Psoas muscle (tissue), 8 donors: ENCODE results near the gene NUP85. TPM values are rescaled to one million over a fixed set of nuclear protein-coding genes. Genes with fewer than 3 reads are reported as not detected.
A peak's percentile ranks its signal among the peaks of the same experiment; 100 is the strongest.

Experiments
- ATAC-seq, 4 donors: fragments of 200-7000 bp; cut with Tn5 transposase; one replicate each; pipeline ENCODE4 v1.9.1; 2020; ENCODE audit warnings: moderate library complexity in 3 of 4, mild to moderate bottlenecking in 2 of 4
- DNase-seq, 2 donors: peaks; one replicate each; pipeline ENCODE4 v3.0.0-alpha.2; 2020
- H3K27ac ChIP-seq: fragments of 200-600 bp; one replicate; pipeline ENCODE4 v1.8.0; 2022
- H3K27me3 ChIP-seq, 3 donors: fragments of 200-600 bp in 1 of 3; one replicate each; pipeline versions ENCODE4 v1.6.1 to v1.8.0; 2013 to 2022; ENCODE audit warnings: low read length in 2 of 3, mild to moderate bottlenecking in 2 of 3, moderate library complexity in 1 of 3; ENCODE audit not compliant: insufficient read depth in 3 of 3
- H3K36me3 ChIP-seq, 2 donors: fragments of 200-600 bp in 1 of 2; one replicate each; pipeline versions ENCODE4 v1.6.1 to v1.8.0; 2013 to 2022; ENCODE audit warnings: low read depth in 1 of 2, mild to moderate bottlenecking in 1 of 2, moderate library complexity in 1 of 2; ENCODE audit not compliant: insufficient read depth in 1 of 2
- H3K4me1 ChIP-seq: fragments of 200-600 bp; one replicate; pipeline ENCODE4 v1.8.0; 2022
- H3K4me3 ChIP-seq: fragments of 200-600 bp; one replicate; pipeline ENCODE4 v1.8.0; 2022; ENCODE audit warnings: mild to moderate bottlenecking
- H3K9me3 ChIP-seq: fragments of 200-600 bp; one replicate; pipeline ENCODE4 v1.8.0; 2022
- CTCF ChIP-seq: fragments of 200-600 bp; IDR thresholded peaks from one replicate; pipeline ENCODE4 v1.8.0; 2022; ENCODE audit warnings: antibody characterized with exemption
- WGBS, 3 donors: extraction: QIAGEN DNeasy Blood & Tissue Kit; methylation state at CpG; one replicate each; pipeline versions ENCODE4 v1.1.6 to v1.1.7; 2013; 5-methylcytosine and 5-hydroxymethylcytosine counted together
- intact Hi-C, 2 donors: fragments of 100-400 bp; cut with DNase I; formaldehyde crosslinking; loops; one replicate each; pipeline versions ENCODE4 v1.11.0 to v1.14.2; 2022
- polyA plus RNA-seq, 3 donors: library from polyadenylated mRNA; stranded (reverse); fragments of 200-250 nt; gene quantifications; one replicate each; pipeline ENCODE4 v1.2.3, GENCODE V29; 2013
- total RNA-seq, 4 donors: library from RNA; stranded (reverse); fragmentation: NEBNext Ultra II Directional in 2 of 4; extraction: Animal tissue kit (Norgen Biotek cat#: 25700) in 2 of 4; gene quantifications; one replicate each; pipeline versions ENCODE4 v1.2.1 to v1.2.4, GENCODE V29; 2021 to 2023
- donor health status: healthy with polysubstance abuse.
- donor health status: DM: no; HTN: no; CAD: no; lungs with moderate emphysema.
- donor health status: Bipolar disorder and iron deficiency.
- donor health status: healthy.
- donor health status: DM: yes; HTN: yes; CAD: no.
- donor health status: DM: no; HTN: no; CAD: no.
- donor health status: DM: no; HTN: no; CAD: no.
- donor health status: DM: yes; HTN: yes; CAD: no.

The NUP85 gene
- total and polyA plus RNA-seq, 7 donors, result 15.1 to 32.9 (median 21.3) TPM

- WGBS, 3 donors, result 88 to 92% (median 90%) methylated on average over 18 of the region's 18 CpGs
- H3K4me3 ChIP-seq, result no peak overlapping the region
- no peaks in the 10 kb centered on the region for H3K27me3 ChIP-seq
- H3K9me3 ChIP-seq, result no peaks in the 10 kb centered on the region
- H3K4me1 ChIP-seq, result no peaks in the 10 kb centered on the region
- TF ChIP-seq CTCF, result no peak
- no peak overlapping the region for H3K27ac ChIP-seq
- peaks cover 8 to 94% of the 10 kb centered on the region in 2 donors for H3K36me3 ChIP-seq
- intact Hi-C loops, result no loop called here
- DNase-seq (peak in 1 of 2 donors; percentile 41), ATAC-seq (no peak)
Measured at GRCh38 chr17:75231741-75232464, 26.4 kb downstream of the NUP85 start.

- no peak for TF ChIP-seq CTCF
- Histone ChIP-seq H3K36me3 (peaks cover 9 to 95% of the 10 kb centered on the region in 2 donors), H3K9me3 (no peaks in the 10 kb centered on the region), H3K27me3 (no peaks in the 10 kb centered on the region), H3K4me3 (no peak overlapping the region), H3K27ac (no peak overlapping the region), H3K4me1 (no peaks in the 10 kb centered on the region)
- intact Hi-C loops, result no loop called here
- DNase-seq (peak in 1 of 2 donors; percentile 19), ATAC-seq (no peak)
- 91 to 94% (median 92%) methylated on average over 13 of the region's 13 CpGs for WGBS, 3 donors
Measured at GRCh38 chr17:75232786-75233185, 27.3 kb downstream of the NUP85 start.

GRCh38 chr17:75237100-75238014, 31.9 kb downstream of the NUP85 start:
- DNase-seq (peak; percentile 61 to 74), ATAC-seq (peak in 3 of 4 donors; percentile 69 to 72 (median 72))
- H3K27ac ChIP-seq, result no peak overlapping the region
- peaks cover 6 to 99% of the 10 kb centered on the region in 2 donors for H3K36me3 ChIP-seq
- no peak overlapping the region for H3K4me3 ChIP-seq
- TF ChIP-seq CTCF, result no peak
- peaks cover 7% of the 10 kb centered on the region for H3K4me1 ChIP-seq
- no peaks in the 10 kb centered on the region for H3K9me3 ChIP-seq
- WGBS, 3 donors, result 52 to 67% (median 55%) methylated on average over 12 of the region's 12 CpGs
- H3K27me3 ChIP-seq, result no peaks in the 10 kb centered on the region
- intact Hi-C loops, result no loop called here

GRCh38 chr17:75238020-75238580, 32.6 kb downstream of the NUP85 start:
- H3K36me3 ChIP-seq, result peaks cover 6 to 99% of the 10 kb centered on the region in 2 donors
- no peak overlapping the region for H3K4me3 ChIP-seq
- H3K27me3 ChIP-seq, result no peaks in the 10 kb centered on the region
- TF ChIP-seq CTCF, result no peak
- ATAC-seq (no peak), DNase-seq (no peak)
- peaks cover 8% of the 10 kb centered on the region for H3K4me1 ChIP-seq
- H3K27ac ChIP-seq, result no peak overlapping the region
- 78 to 86% (median 78%) methylated on average over 11 of the region's 11 CpGs for WGBS, 3 donors
- H3K9me3 ChIP-seq, result no peaks in the 10 kb centered on the region
- intact Hi-C loops, result no loop called here
